ENCODE data around the gene SLC23A2.

DNA sequence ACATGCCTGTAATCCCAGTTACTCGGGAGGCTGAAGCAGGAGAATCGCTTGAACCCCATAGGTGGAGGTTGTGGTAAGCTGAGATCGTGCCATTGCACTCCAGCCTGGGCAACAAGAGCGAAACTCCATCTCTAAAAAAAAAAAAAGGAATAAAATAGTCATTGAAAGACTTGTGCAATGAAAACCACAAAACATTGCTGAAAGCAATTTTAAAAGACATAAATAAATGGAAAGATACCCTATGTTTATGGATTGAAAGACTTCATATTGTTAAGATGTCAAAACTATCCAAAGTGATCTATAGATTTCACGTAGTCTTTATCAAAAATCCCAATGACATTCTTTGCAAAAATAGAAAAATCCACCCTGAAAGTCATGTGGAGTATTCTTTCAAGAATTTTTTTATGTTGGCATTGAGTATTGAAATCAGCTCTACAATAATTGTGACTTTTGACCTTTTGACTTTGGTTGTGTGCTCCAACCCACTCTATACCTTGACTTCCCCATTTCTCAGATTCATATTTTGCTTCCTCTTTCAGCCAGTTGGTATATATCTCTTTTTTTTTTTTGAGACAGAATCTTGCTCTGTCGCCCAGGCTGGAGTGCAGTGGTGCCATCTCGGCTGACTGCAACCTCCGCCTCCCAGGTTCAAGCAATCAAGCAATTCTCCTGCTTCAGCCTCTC is 45.5 kb upstream of the SLC23A2 start:
- TF ChIP-seq, protein P1, sequence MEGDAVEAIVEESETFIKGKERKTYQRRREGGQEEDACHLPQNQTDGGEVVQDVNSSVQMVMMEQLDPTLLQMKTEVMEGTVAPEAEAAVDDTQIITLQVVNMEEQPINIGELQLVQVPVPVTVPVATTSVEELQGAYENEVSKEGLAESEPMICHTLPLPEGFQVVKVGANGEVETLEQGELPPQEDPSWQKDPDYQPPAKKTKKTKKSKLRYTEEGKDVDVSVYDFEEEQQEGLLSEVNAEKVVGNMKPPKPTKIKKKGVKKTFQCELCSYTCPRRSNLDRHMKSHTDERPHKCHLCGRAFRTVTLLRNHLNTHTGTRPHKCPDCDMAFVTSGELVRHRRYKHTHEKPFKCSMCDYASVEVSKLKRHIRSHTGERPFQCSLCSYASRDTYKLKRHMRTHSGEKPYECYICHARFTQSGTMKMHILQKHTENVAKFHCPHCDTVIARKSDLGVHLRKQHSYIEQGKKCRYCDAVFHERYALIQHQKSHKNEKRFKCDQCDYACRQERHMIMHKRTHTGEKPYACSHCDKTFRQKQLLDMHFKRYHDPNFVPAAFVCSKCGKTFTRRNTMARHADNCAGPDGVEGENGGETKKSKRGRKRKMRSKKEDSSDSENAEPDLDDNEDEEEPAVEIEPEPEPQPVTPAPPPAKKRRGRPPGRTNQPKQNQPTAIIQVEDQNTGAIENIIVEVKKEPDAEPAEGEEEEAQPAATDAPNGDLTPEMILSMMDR (IDR thresholded peaks at IDR 0.05; ENCODE audit: low read depth, low read length) = no peak
- TF ChIP-seq POLR2A (IDR thresholded peaks at IDR 0.05; ENCODE audit: extremely low read depth, insufficient read length) = no peak

Measured in NB4 (cell line).